ENCODE results near the gene LILRB5. TPM values are rescaled to one million over a fixed set of nuclear protein-coding genes. Genes with fewer than 3 reads are reported as not detected.
"Not testable (repeated sequence)": the region's sequence is repeated elsewhere in the genome, so short reads cannot be mapped to it uniquely, and the experiment has no call there.

Gene LILRB5
- total and polyA plus RNA-seq, 2 of the 8 experiments (the other 6 are each of a cell fraction or from before 2014, with no cell fraction given) = 0.05 TPM; not detected in 1

DNA sequence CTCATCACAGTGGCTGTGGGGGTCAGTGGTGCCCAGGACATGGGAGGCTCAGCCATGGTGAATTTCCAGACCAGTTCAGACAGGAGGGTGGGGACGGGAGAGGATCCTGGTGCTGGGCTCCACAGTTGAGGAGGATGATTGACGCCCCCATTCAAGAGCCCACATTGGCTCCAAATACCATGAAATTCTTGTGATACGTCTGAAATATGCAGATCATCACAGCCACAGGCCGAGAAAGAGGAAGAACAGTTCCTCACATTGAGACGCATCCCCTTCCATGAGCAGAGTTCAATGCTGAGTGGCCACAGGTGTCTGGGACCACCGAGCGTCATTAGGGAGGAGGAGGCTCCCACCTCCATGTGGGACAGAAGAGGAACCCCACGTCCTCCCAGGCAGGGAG, 13.3 kb downstream of the LILRB5 start:
- H3K79me1 ChIP-seq (ENCODE audit: low read depth, low read length); H3K18ac ChIP-seq (ENCODE audit: extremely low read depth, low read length); H3K79me2 ChIP-seq (ENCODE audit: control insufficient read depth in 1 of 2, insufficient read depth in 2 of 2, low read length in 2 of 2); H3K23ac ChIP-seq (ENCODE audit: insufficient read length); H2AFZ ChIP-seq (ENCODE audit: low read length); H3K56ac ChIP-seq (replicated peaks; ENCODE audit: insufficient read length, low read depth, low read length); H2BK12ac ChIP-seq (ENCODE audit: low read depth, low read length); H3K9ac ChIP-seq (replicated peaks in 1 of 4; ENCODE audit: extremely low read depth in 1 of 4, low read depth in 3 of 4, low read length in 3 of 4); H3K4ac ChIP-seq (replicated peaks; ENCODE audit: insufficient read length, low read depth, low read length); DNase-seq (ENCODE audit: low read depth in 1 of 2, low spot score in 2 of 2); H3K27me3 ChIP-seq (replicated peaks in 1 of 4; ENCODE audit: control insufficient read depth in 3 of 4, extremely low read depth in 1 of 4, insufficient read depth in 3 of 4, low read length in 3 of 4); POLR2A ChIA-PET (ENCODE audit: partially characterized antibody); FAIRE-seq; H3K14ac ChIP-seq (ENCODE audit: insufficient read length); H4K8ac ChIP-seq (ENCODE audit: extremely low read depth, insufficient read depth, low read length); H4K5ac ChIP-seq (ENCODE audit: insufficient read length, low read depth, low read length); H4K91ac ChIP-seq (replicated peaks; ENCODE audit: insufficient read length, low read length); H2AK5ac ChIP-seq (ENCODE audit: low read depth, low read length); H3K4me3 ChIP-seq (ENCODE audit: extremely low read depth in 1 of 4, insufficient read depth in 2 of 4, low read depth in 3 of 4, low read length in 4 of 4); H3K36me3 ChIP-seq (ENCODE audit: control insufficient read depth in 2 of 4, insufficient read depth in 4 of 4, low read length in 3 of 4); H3K4me1 ChIP-seq (replicated peaks in 1 of 4; ENCODE audit: control insufficient read depth in 3 of 4, insufficient read depth in 4 of 4, low read length in 3 of 4); H2BK120ac ChIP-seq (replicated peaks; ENCODE audit: low read depth, low read length); H3K4me2 ChIP-seq (ENCODE audit: insufficient read depth in 1 of 2, low read depth in 2 of 2, low read length in 2 of 2); H2BK15ac ChIP-seq (ENCODE audit: low read length); H2BK20ac ChIP-seq (ENCODE audit: low read length); H3K27ac ChIP-seq (ENCODE audit: low read depth, low read length); H3K23me2 ChIP-seq (ENCODE audit: low read depth, low read length); H4K20me1 ChIP-seq (replicated peaks in 1 of 2; ENCODE audit: control insufficient read depth in 1 of 2, insufficient read depth in 2 of 2, low read length in 2 of 2); H2BK5ac ChIP-seq (ENCODE audit: low read depth, low read length); H3K9me3 ChIP-seq (ENCODE audit: insufficient read depth in 2 of 2, low read depth in 1 of 2, low read length in 1 of 2): not testable (repeated sequence)
- CTCF ChIA-PET (ENCODE audit: partially characterized antibody) = interaction anchor here (1.4 kb wide), 1 partner anchor 22 kb away, joined by 6 read pairs; no protein-coding TSS in a partner anchor
- no CpG with 5 or more reads among the region's 8 CpGs for WGBS, 2 experiments (ENCODE audit: extremely low coverage in 1 of 2, insufficient coverage in 1 of 2, insufficient read length in 1 of 2, insufficient replicate concordance in 2 of 2, low coverage in 1 of 2, low lambda C conversion rate in 2 of 2, missing lambda C conversion rate in 1 of 2)

DNA sequence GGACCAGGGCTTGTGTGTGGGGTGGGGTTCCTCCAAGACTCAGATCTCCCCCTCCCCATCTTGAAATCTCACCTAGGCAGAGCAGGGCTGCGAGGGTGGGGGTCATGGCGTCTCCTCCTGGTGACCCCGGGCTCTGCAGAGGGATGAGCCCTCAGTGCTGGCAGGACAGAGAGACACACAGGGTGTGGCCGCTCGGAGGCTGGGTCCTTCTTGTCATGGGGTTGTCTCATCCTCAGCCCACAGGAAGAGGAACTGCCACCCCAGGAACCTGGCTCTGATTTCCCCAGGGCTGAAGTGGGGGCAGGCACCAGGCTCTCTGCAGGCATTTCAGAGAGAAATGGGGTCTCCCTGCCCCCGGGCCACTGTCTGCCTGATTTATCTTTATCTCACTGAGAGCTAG, 14.4 kb downstream of the LILRB5 start, which contains the start of gene LILRA6:
Gene LILRA6 (minus strand): TSS at position 145 of the 400 bp plus-strand sequence.
- DNase-seq (ENCODE audit: low read depth in 1 of 2, low spot score in 2 of 2) = not testable (repeated sequence)

More for the DNA sequence above, 14.4 kb downstream of the LILRB5 start, which contains the start of gene LILRA6:
- H3K79me2 ChIP-seq (ENCODE audit: control insufficient read depth in 1 of 2, insufficient read depth in 2 of 2, low read length in 2 of 2); H2AFZ ChIP-seq (ENCODE audit: low read length); H3K4me2 ChIP-seq (ENCODE audit: insufficient read depth in 1 of 2, low read depth in 2 of 2, low read length in 2 of 2); H4K5ac ChIP-seq (ENCODE audit: insufficient read length, low read depth, low read length); H3K14ac ChIP-seq (ENCODE audit: insufficient read length); H2BK15ac ChIP-seq (ENCODE audit: low read length); H3K18ac ChIP-seq (ENCODE audit: extremely low read depth, low read length); H3K36me3 ChIP-seq (ENCODE audit: control insufficient read depth in 2 of 4, insufficient read depth in 4 of 4, low read length in 3 of 4); H4K20me1 ChIP-seq (replicated peaks in 1 of 2; ENCODE audit: control insufficient read depth in 1 of 2, insufficient read depth in 2 of 2, low read length in 2 of 2); H3K9me3 ChIP-seq (ENCODE audit: insufficient read depth in 2 of 2, low read depth in 1 of 2, low read length in 1 of 2); H2BK12ac ChIP-seq (ENCODE audit: low read depth, low read length); H2AK5ac ChIP-seq (ENCODE audit: low read depth, low read length); H3K79me1 ChIP-seq (ENCODE audit: low read depth, low read length); H2BK120ac ChIP-seq (replicated peaks; ENCODE audit: low read depth, low read length); H3K4ac ChIP-seq (replicated peaks; ENCODE audit: insufficient read length, low read depth, low read length); H3K9ac ChIP-seq (replicated peaks in 1 of 4; ENCODE audit: extremely low read depth in 1 of 4, low read depth in 3 of 4, low read length in 3 of 4); H4K91ac ChIP-seq (replicated peaks; ENCODE audit: insufficient read length, low read length); POLR2A ChIA-PET (ENCODE audit: partially characterized antibody); CTCF ChIA-PET (ENCODE audit: partially characterized antibody); H3K4me1 ChIP-seq (replicated peaks in 1 of 4; ENCODE audit: control insufficient read depth in 3 of 4, insufficient read depth in 4 of 4, low read length in 3 of 4); H3K56ac ChIP-seq (replicated peaks; ENCODE audit: insufficient read length, low read depth, low read length); H3K23ac ChIP-seq (ENCODE audit: insufficient read length); H3K27me3 ChIP-seq (replicated peaks in 1 of 4; ENCODE audit: control insufficient read depth in 3 of 4, extremely low read depth in 1 of 4, insufficient read depth in 3 of 4, low read length in 3 of 4); FAIRE-seq; H4K8ac ChIP-seq (ENCODE audit: extremely low read depth, insufficient read depth, low read length); H3K23me2 ChIP-seq (ENCODE audit: low read depth, low read length); H2BK5ac ChIP-seq (ENCODE audit: low read depth, low read length); H2BK20ac ChIP-seq (ENCODE audit: low read length); H3K27ac ChIP-seq (ENCODE audit: low read depth, low read length); H3K4me3 ChIP-seq (ENCODE audit: extremely low read depth in 1 of 4, insufficient read depth in 2 of 4, low read depth in 3 of 4, low read length in 4 of 4): not testable (repeated sequence)
- 89% methylated on average over 5 of the region's 6 CpGs; no CpG with 5 or more reads in 1 of the 2 experiments for WGBS, 2 experiments (ENCODE audit: extremely low coverage in 1 of 2, insufficient coverage in 1 of 2, insufficient read length in 1 of 2, insufficient replicate concordance in 2 of 2, low coverage in 1 of 2, low lambda C conversion rate in 2 of 2, missing lambda C conversion rate in 1 of 2)

All from H1 (cell line).